ENCODE results near the gene SLC9A4.

Gene SLC9A4, protein sequence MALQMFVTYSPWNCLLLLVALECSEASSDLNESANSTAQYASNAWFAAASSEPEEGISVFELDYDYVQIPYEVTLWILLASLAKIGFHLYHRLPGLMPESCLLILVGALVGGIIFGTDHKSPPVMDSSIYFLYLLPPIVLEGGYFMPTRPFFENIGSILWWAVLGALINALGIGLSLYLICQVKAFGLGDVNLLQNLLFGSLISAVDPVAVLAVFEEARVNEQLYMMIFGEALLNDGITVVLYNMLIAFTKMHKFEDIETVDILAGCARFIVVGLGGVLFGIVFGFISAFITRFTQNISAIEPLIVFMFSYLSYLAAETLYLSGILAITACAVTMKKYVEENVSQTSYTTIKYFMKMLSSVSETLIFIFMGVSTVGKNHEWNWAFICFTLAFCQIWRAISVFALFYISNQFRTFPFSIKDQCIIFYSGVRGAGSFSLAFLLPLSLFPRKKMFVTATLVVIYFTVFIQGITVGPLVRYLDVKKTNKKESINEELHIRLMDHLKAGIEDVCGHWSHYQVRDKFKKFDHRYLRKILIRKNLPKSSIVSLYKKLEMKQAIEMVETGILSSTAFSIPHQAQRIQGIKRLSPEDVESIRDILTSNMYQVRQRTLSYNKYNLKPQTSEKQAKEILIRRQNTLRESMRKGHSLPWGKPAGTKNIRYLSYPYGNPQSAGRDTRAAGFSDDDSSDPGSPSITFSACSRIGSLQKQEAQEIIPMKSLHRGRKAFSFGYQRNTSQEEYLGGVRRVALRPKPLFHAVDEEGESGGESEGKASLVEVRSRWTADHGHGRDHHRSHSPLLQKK
- long read RNA-seq, result 0 reads

DNA sequence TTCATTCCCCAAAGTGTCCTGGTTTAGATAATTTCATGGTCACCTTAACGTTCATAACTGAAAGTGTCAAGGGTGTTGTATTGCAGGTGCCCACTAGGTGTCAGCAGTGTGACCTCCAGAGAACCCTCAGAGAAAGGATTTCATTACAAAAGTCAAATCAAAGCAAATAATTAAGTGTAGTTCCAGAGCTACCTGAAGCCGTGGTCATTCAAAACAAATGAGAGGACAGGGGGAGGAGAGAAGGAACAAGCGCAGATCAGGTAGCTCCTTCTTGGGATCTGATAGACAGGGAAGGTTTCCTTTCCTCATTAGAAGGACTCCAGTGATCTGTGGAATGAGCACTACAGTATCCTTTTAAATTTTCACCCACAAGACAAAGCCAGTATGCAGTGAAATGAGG, at the start of gene SLC9A4:
TSS of gene SLC9A4 (plus strand) at position 207 of the 400 bp plus-strand sequence. CDS start 534 bp downstream, outside the sequence.
- Histone ChIP-seq H3K27ac (replicated peaks) (no peak within 1 kb of the TSS), H3K4me3 (replicated peaks; ENCODE audit: insufficient read depth, low read length) (no peak within 1 kb of the TSS), H3K27me3 (ENCODE audit: insufficient read depth, poor library complexity, severe bottlenecking) (peaks cover 6% of the 10 kb centered on the region)
- DNase-seq (ENCODE audit: low read depth in 1 of 2, low spot score in 1 of 2), result peak in 1 of 2 experiments; percentile 31
- TF ChIP-seq, protein P1, sequence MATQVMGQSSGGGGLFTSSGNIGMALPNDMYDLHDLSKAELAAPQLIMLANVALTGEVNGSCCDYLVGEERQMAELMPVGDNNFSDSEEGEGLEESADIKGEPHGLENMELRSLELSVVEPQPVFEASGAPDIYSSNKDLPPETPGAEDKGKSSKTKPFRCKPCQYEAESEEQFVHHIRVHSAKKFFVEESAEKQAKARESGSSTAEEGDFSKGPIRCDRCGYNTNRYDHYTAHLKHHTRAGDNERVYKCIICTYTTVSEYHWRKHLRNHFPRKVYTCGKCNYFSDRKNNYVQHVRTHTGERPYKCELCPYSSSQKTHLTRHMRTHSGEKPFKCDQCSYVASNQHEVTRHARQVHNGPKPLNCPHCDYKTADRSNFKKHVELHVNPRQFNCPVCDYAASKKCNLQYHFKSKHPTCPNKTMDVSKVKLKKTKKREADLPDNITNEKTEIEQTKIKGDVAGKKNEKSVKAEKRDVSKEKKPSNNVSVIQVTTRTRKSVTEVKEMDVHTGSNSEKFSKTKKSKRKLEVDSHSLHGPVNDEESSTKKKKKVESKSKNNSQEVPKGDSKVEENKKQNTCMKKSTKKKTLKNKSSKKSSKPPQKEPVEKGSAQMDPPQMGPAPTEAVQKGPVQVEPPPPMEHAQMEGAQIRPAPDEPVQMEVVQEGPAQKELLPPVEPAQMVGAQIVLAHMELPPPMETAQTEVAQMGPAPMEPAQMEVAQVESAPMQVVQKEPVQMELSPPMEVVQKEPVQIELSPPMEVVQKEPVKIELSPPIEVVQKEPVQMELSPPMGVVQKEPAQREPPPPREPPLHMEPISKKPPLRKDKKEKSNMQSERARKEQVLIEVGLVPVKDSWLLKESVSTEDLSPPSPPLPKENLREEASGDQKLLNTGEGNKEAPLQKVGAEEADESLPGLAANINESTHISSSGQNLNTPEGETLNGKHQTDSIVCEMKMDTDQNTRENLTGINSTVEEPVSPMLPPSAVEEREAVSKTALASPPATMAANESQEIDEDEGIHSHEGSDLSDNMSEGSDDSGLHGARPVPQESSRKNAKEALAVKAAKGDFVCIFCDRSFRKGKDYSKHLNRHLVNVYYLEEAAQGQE (IDR thresholded peaks at IDR 0.05; ENCODE audit: insufficient replicate concordance, low read depth), result no peak
- TF ChIP-seq SPI1 (IDR thresholded peaks at IDR 0.05; ENCODE audit: borderline replicate concordance, low read depth) (no peak), GABPA (IDR thresholded peaks at IDR 0.05; ENCODE audit: low read depth) (no peak)
- TF ChIP-seq, protein P2, sequence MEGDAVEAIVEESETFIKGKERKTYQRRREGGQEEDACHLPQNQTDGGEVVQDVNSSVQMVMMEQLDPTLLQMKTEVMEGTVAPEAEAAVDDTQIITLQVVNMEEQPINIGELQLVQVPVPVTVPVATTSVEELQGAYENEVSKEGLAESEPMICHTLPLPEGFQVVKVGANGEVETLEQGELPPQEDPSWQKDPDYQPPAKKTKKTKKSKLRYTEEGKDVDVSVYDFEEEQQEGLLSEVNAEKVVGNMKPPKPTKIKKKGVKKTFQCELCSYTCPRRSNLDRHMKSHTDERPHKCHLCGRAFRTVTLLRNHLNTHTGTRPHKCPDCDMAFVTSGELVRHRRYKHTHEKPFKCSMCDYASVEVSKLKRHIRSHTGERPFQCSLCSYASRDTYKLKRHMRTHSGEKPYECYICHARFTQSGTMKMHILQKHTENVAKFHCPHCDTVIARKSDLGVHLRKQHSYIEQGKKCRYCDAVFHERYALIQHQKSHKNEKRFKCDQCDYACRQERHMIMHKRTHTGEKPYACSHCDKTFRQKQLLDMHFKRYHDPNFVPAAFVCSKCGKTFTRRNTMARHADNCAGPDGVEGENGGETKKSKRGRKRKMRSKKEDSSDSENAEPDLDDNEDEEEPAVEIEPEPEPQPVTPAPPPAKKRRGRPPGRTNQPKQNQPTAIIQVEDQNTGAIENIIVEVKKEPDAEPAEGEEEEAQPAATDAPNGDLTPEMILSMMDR (IDR thresholded peaks at IDR 0.05; ENCODE audit: insufficient read depth, low read length), result peak; percentile 82

DNA sequence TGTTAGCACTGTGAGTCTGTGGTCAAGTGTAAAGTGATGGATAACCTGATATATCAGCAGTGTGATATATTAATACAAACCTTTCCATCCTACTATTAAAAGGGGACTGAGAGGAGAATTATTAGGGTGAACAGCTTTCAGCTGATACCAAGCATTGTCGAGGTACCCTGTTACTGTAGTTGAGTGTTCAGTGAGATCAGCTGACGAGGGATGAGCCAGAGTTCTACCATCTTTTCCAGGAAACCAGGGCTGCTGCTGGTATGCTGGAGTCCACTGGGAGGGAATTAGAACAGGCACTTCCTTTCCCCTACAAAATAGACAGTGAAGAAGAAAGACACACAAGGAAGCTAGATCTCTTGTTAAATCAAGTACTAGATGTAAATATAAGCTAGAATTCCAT, 49.7 kb upstream of the SLC9A4 start:
- Histone ChIP-seq H3K4me3 (replicated peaks; ENCODE audit: insufficient read depth, low read length) (no peak overlapping the region), H3K27me3 (ENCODE audit: insufficient read depth, poor library complexity, severe bottlenecking) (no peaks in the 10 kb centered on the region), H3K27ac (replicated peaks) (peak overlapping the region; percentile 65)
- TF ChIP-seq GABPA (IDR thresholded peaks at IDR 0.05; ENCODE audit: low read depth) (no peak), SPI1 (IDR thresholded peaks at IDR 0.05; ENCODE audit: borderline replicate concordance, low read depth) (no peak), POLR2AphosphoS5 (IDR thresholded peaks at IDR 0.05; ENCODE audit: low read depth) (no peak)
- TF ChIP-seq, protein P1 (IDR thresholded peaks at IDR 0.05; ENCODE audit: insufficient replicate concordance, low read depth), result no peak
- TF ChIP-seq, protein P2 (IDR thresholded peaks at IDR 0.05; ENCODE audit: insufficient read depth, low read length), result no peak
- DNase-seq (ENCODE audit: low read depth in 1 of 2, low spot score in 1 of 2), result no peak

DNA sequence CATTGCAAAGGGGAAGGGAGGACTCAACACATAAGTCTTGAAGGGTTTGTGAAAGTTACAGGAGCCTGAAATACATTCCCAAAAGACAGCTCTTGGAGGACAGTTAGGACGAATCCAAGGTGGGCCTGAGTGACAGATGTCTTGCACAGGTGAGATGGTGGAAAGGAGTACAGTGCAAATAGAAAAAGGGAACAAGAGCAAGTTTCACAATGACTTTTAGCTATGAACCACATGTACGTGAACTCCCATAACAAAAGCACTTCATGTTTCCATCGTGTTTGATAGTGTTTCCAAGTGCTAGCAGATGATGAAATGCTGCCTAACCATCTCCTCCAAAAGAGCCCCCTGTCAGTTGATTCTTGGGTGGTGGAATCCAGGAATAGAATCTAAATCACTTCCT, 48.3 kb upstream of the SLC9A4 start:
- TF ChIP-seq POLR2AphosphoS5 (IDR thresholded peaks at IDR 0.05; ENCODE audit: low read depth) (0 out of 2 replicates have a peak, but pooled peaks have one; percentile 25), SPI1 (IDR thresholded peaks at IDR 0.05; ENCODE audit: borderline replicate concordance, low read depth) (peak; percentile 59; the same call in 1 of the 2 replicates), GABPA (IDR thresholded peaks at IDR 0.05; ENCODE audit: low read depth) (no peak)
- TF ChIP-seq, protein P2 (IDR thresholded peaks at IDR 0.05; ENCODE audit: insufficient read depth, low read length), result no peak
- peak overlapping the region; percentile 65 for H3K27ac ChIP-seq (replicated peaks)
- DNase-seq (ENCODE audit: low read depth in 1 of 2, low spot score in 1 of 2), result peak; percentile 23 to 64
- H3K27me3 ChIP-seq (ENCODE audit: insufficient read depth, poor library complexity, severe bottlenecking), result no peaks in the 10 kb centered on the region
- no peak overlapping the region for H3K4me3 ChIP-seq (replicated peaks; ENCODE audit: insufficient read depth, low read length)

Measured in HL-60 (cell line).